Parietal lobe (tissue), 1 donor: ENCODE measurements around the gene MRPL32. TPM values are rescaled to one million over a fixed set of nuclear protein-coding genes. Genes with fewer than 3 reads are reported as not detected.

Experiments
- total RNA-seq: library from RNA; depleted of rRNA; stranded (reverse); fragments of >200 nt; gene quantifications from one replicate; pipeline ENCODE4 v1.2.3, GENCODE V29; 2014

The MRPL32 gene
- total RNA-seq = 38.2 TPM

GRCh38 chr7:42931834-42932651, at the start of gene MRPL32, which contains the start of gene PSMA2:
TSS of gene MRPL32 (plus strand) at chr7:42932376. CDS start at chr7:42932387, 11 bp downstream.
TSS of gene PSMA2 (minus strand) at chr7:42932174. CDS start at chr7:42932158, 16 bp downstream.

DNA sequence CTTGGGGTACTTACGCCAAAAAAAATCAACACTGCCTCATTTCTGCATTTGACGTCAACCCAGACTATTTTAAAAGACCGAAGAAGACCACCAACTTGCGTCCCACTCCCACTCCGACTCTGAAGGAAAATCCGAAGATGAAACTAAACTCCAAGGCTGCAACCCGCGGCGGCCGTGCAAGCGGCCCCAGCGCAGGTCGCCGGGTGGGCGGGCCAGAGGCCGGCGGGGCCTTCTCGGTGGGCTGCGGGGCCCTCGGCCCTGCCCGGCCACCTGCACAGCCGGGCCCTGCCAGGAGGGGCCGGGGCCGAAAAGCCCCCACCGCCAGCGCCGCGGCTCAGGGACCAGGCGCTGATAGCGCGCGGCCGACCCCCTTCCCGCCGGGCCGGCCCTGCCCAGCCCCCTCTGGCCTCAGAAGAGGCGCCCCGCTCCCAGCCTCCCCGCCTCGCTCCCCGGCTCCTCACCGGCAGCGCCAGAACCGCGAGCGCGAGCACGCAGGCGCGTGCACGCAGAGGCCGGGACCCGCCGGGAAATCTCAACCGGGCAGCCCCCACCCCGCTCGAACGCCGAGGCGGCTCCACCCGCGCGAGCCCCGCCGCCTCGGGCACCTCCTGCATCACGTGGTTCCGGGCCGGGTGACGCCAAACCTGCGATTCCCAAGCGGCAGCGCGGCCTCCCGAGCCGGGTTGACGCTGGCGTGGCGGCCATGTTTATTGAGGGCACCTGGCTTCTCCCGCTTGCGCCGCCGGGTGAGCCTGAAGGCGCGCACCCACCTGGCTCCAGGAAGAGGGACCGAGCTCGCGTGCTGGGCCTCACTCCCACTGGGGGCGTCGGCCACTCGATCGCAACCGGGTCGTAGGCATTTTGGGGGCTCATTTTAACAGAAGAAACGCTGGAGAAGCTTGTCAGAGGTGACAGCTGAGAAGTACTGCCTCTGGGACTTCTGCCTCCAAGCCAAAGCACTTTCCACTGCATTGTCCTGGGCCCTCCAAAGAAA, 20.4 kb upstream of the MRPL32 start, which contains the start of gene C7orf25:
Gene C7orf25 (minus strand): TSS at position 617 of the 994 bp plus-strand sequence. CDS start 1,170 bp downstream, outside the sequence.

Other genes starting within 250 kb of the MRPL32 start
- gene C7orf25, start 20.3 kb upstream of the MRPL32 start, total RNA-seq = 15.7 TPM
- gene PSMA2, start 202 bp upstream of the MRPL32 start, total RNA-seq = 33.2 TPM
- 107 TPM for gene HECW1, start 180.3 kb downstream of the MRPL32 start, total RNA-seq